ENCODE data around the gene ADAM19.

The ADAM19 gene

GRCh38 chr5:157563373-157563928, 12.1 kb downstream of the ADAM19 start:
- H3K4me2 ChIP-seq (ENCODE audit: insufficient read depth, low read length): no peak overlapping the region
- TF ChIP-seq CTCF (IDR thresholded peaks at IDR 0.05; ENCODE audit: borderline replicate concordance, extremely low read depth, low read length, poor library complexity, severe bottlenecking) (no peak), EZH2 (IDR thresholded peaks at IDR 0.05; ENCODE audit: borderline replicate concordance, low read depth, low read length, severe bottlenecking) (no peak)
- H3K36me3 ChIP-seq (ENCODE audit: insufficient read depth, low read length): peaks cover 8% of the 10 kb centered on the region; the same call in 1 of the 2 replicates
- H3K79me2 ChIP-seq (ENCODE audit: insufficient read depth, low read length): no peaks in the 10 kb centered on the region
- H3K9ac ChIP-seq (ENCODE audit: low read depth, low read length): no peak overlapping the region
- no peak for DNase-seq
- no peaks in the 10 kb centered on the region for H3K27me3 ChIP-seq (ENCODE audit: insufficient read depth, low read length, poor library complexity)
- H3K4me1 ChIP-seq (ENCODE audit: insufficient read depth, low read length): no peaks in the 10 kb centered on the region
- H2AFZ ChIP-seq (ENCODE audit: low read depth, low read length): no peak overlapping the region
- no peaks in the 10 kb centered on the region for H3K9me3 ChIP-seq (ENCODE audit: insufficient read depth, low read length, severe bottlenecking)
- ATAC-seq (ENCODE audit: insufficient read depth, low read depth): no peak
- H4K20me1 ChIP-seq (ENCODE audit: insufficient read depth, low read length): no peaks in the 10 kb centered on the region
- no peak overlapping the region for H3K4me3 ChIP-seq (ENCODE audit: low read depth in 1 of 2, low read length in 2 of 2)
- H3K27ac ChIP-seq (ENCODE audit: low read length): no peak overlapping the region

GRCh38 chr5:157562111-157562581, 13.4 kb downstream of the ADAM19 start:
- no peak overlapping the region for H3K27ac ChIP-seq (ENCODE audit: low read length)

GRCh38 chr5:157561110-157561509, 14.5 kb downstream of the ADAM19 start:
- H2AFZ ChIP-seq (ENCODE audit: low read depth, low read length): no peak overlapping the region
- ATAC-seq (ENCODE audit: insufficient read depth, low read depth): no peak
- H3K4me1 ChIP-seq (ENCODE audit: insufficient read depth, low read length): no peaks in the 10 kb centered on the region
- peaks cover 8% of the 10 kb centered on the region; the same call in 1 of the 2 replicates for H3K36me3 ChIP-seq (ENCODE audit: insufficient read depth, low read length)
- no peak for TF ChIP-seq CTCF (IDR thresholded peaks at IDR 0.05; ENCODE audit: borderline replicate concordance, extremely low read depth, low read length, poor library complexity, severe bottlenecking)
- DNase-seq: no peak
- no peaks in the 10 kb centered on the region for H4K20me1 ChIP-seq (ENCODE audit: insufficient read depth, low read length)
- H3K9ac ChIP-seq (ENCODE audit: low read depth, low read length): no peak overlapping the region
- no peaks in the 10 kb centered on the region for H3K27me3 ChIP-seq (ENCODE audit: insufficient read depth, low read length, poor library complexity)
- no peaks in the 10 kb centered on the region for H3K79me2 ChIP-seq (ENCODE audit: insufficient read depth, low read length)
- H3K27ac ChIP-seq (ENCODE audit: low read length): no peak overlapping the region
- no peak overlapping the region for H3K4me3 ChIP-seq (ENCODE audit: low read depth in 1 of 2, low read length in 2 of 2)
- no peaks in the 10 kb centered on the region for H3K9me3 ChIP-seq (ENCODE audit: insufficient read depth, low read length, severe bottlenecking)
- H3K4me2 ChIP-seq (ENCODE audit: insufficient read depth, low read length): no peak overlapping the region

More at GRCh38 chr5:157562111-157562581, 13.4 kb downstream of the ADAM19 start:
- TF ChIP-seq CTCF (IDR thresholded peaks at IDR 0.05; ENCODE audit: borderline replicate concordance, extremely low read depth, low read length, poor library complexity, severe bottlenecking) (no peak), EZH2 (IDR thresholded peaks at IDR 0.05; ENCODE audit: borderline replicate concordance, low read depth, low read length, severe bottlenecking) (no peak)
- no peak overlapping the region for H3K4me3 ChIP-seq (ENCODE audit: low read depth in 1 of 2, low read length in 2 of 2)
- H4K20me1 ChIP-seq (ENCODE audit: insufficient read depth, low read length): no peaks in the 10 kb centered on the region
- H3K9me3 ChIP-seq (ENCODE audit: insufficient read depth, low read length, severe bottlenecking): no peaks in the 10 kb centered on the region
- ATAC-seq (ENCODE audit: insufficient read depth, low read depth) (no peak), DNase-seq (no peak)
- H3K36me3 ChIP-seq (ENCODE audit: insufficient read depth, low read length): peaks cover 8% of the 10 kb centered on the region; the same call in 1 of the 2 replicates
- no peak overlapping the region for H3K9ac ChIP-seq (ENCODE audit: low read depth, low read length)
- no peaks in the 10 kb centered on the region for H3K4me1 ChIP-seq (ENCODE audit: insufficient read depth, low read length)
- no peak overlapping the region for H3K4me2 ChIP-seq (ENCODE audit: insufficient read depth, low read length)
- H3K79me2 ChIP-seq (ENCODE audit: insufficient read depth, low read length): no peaks in the 10 kb centered on the region
- no peaks in the 10 kb centered on the region for H3K27me3 ChIP-seq (ENCODE audit: insufficient read depth, low read length, poor library complexity)
- H2AFZ ChIP-seq (ENCODE audit: low read depth, low read length): no peak overlapping the region

Data from DND-41 (cell line).